Natural killer cell (primary cell): ENCODE measurements around the gene IGFL3. TPM values are rescaled to one million over a fixed set of nuclear protein-coding genes. Genes with fewer than 3 reads are reported as not detected.

Source experiments
- ATAC-seq, 3 donors: fragments of 150-1000 bp in 2 of 3; fragments of 200-7000 bp in 1 of 3; cut with Tn5 transposase; 1 replicate in 1 of 3; 2 replicates in 2 of 3; pipeline ENCODE4 v1.10.0; 2021; ENCODE audit warnings: mild to moderate bottlenecking in 2 of 3, moderate library complexity in 2 of 3
- DNase-seq, 2 donors: peaks; one replicate each; pipeline versions ENCODE4 v3.0.0 to v3.0.0-alpha.2; 2013 to 2021; ENCODE audit warnings: mixed read lengths in 1 of 2
- H3K27ac ChIP-seq: one replicate; pipeline ENCODE4 v1.5.1; 2013; ENCODE audit warnings: mild to moderate bottlenecking, low read length
- H3K27me3 ChIP-seq: one replicate; pipeline ENCODE4 v1.6.1; 2013; ENCODE audit warnings: low read length; ENCODE audit not compliant: control insufficient read depth, insufficient read depth
- H3K36me3 ChIP-seq: one replicate; pipeline ENCODE4 v1.6.1; 2013; ENCODE audit warnings: low read length; ENCODE audit not compliant: control insufficient read depth, insufficient read depth
- H3K4me1 ChIP-seq: one replicate; pipeline ENCODE4 v1.6.1; 2013; ENCODE audit warnings: low read length; ENCODE audit not compliant: control insufficient read depth, insufficient read depth
- H3K4me3 ChIP-seq: one replicate; pipeline ENCODE4 v1.5.1; 2013; ENCODE audit warnings: low read length
- H3K9me3 ChIP-seq: one replicate; pipeline ENCODE4 v1.6.1; 2013; ENCODE audit warnings: low read length; ENCODE audit not compliant: control insufficient read depth, insufficient read depth
- H3K27ac Mint-ChIP-seq, 2 donors: one replicate each; pipeline ENCODE4 v1.8.0; 2022; ENCODE audit warnings: mild to moderate bottlenecking in 2 of 2, mixed read lengths in 2 of 2, moderate library complexity in 1 of 2
- H3K27me3 Mint-ChIP-seq, 2 donors: one replicate each; pipeline ENCODE4 v1.8.0; 2022; ENCODE audit warnings: low read depth in 2 of 2, mixed read lengths in 2 of 2
- H3K36me3 Mint-ChIP-seq: one replicate; pipeline ENCODE4 v1.8.0; 2022; ENCODE audit warnings: mixed read lengths
- H3K4me1 Mint-ChIP-seq, 2 donors: one replicate each; pipeline ENCODE4 v1.8.0; 2022; ENCODE audit warnings: mixed read lengths in 2 of 2
- H3K4me3 Mint-ChIP-seq: one replicate; pipeline ENCODE4 v1.8.0; 2022; ENCODE audit warnings: mild to moderate bottlenecking, moderate library complexity, mixed read lengths
- H3K9me3 Mint-ChIP-seq, 2 donors: one replicate each; pipeline ENCODE4 v1.8.0; 2022; ENCODE audit warnings: mixed read lengths in 2 of 2
- CTCF ChIP-seq: fragments of 200-600 bp; IDR thresholded peaks from one replicate; pipeline ENCODE4 v1.8.0; 2022; ENCODE audit warnings: antibody characterized with exemption
- WGBS: methylation state at CpG from one replicate; pipeline ENCODE4 v1.1.7; 2013; ENCODE audit warnings: missing lambda C conversion rate; ENCODE audit not compliant: insufficient coverage; 5-methylcytosine and 5-hydroxymethylcytosine counted together
- intact Hi-C: fragments of 100-400 bp; cut with micrococcal nuclease; formaldehyde crosslinking; loops from one replicate; pipeline ENCODE4 v1.14.2; 2022
- total RNA-seq, 4 donors: library from RNA; stranded (reverse); fragments of 120-200 nt in 1 of 4; gene quantifications; one replicate each; pipeline versions ENCODE4 v1.2.3 to v1.2.4, GENCODE V29; 2013 to 2022

IGFL3 gene
- total RNA-seq, 3 donors from 2014 or later (not counting 1 experiment from before 2014, with no cell fraction given) = not detected

- Mint-ChIP-seq H3K4me1 (no peaks in the 10 kb centered on the region), H3K4me3 (no peak overlapping the region), H3K9me3 (no peaks in the 10 kb centered on the region), H3K36me3 (no peaks in the 10 kb centered on the region), H3K27me3 (peaks cover 29 to 73% of the 10 kb centered on the region in 2 donors), H3K27ac (no peak overlapping the region)
- H3K9me3 ChIP-seq = no peaks in the 10 kb centered on the region
- H3K27ac ChIP-seq = no peak overlapping the region
- no peak overlapping the region for H3K4me3 ChIP-seq
- no peak for ATAC-seq
- TF ChIP-seq CTCF = no peak
- no peaks in the 10 kb centered on the region for H3K36me3 ChIP-seq
- no peak for DNase-seq
- intact Hi-C loops = no loop called here
- H3K27me3 ChIP-seq = no peaks in the 10 kb centered on the region
- H3K4me1 ChIP-seq = no peaks in the 10 kb centered on the region
- 80% methylated on average over 1 of the region's 1 CpG for WGBS
Observed at GRCh38 chr19:46133777-46134241, 9.3 kb upstream of the IGFL3 start.

- no peak for DNase-seq
- H3K4me1 ChIP-seq = no peaks in the 10 kb centered on the region
- intact Hi-C loops = no loop called here
- no peaks in the 10 kb centered on the region for H3K36me3 ChIP-seq
- 73% methylated on average over 6 of the region's 6 CpGs for WGBS
- H3K9me3 Mint-ChIP-seq = no peaks in the 10 kb centered on the region
- no peaks in the 10 kb centered on the region for H3K36me3 Mint-ChIP-seq
- no peak overlapping the region for H3K4me3 Mint-ChIP-seq
- H3K4me1 Mint-ChIP-seq = no peaks in the 10 kb centered on the region
- H3K27me3 Mint-ChIP-seq = peaks cover 29 to 77% of the 10 kb centered on the region in 2 donors
- ATAC-seq = no peak
- no peak overlapping the region for H3K27ac Mint-ChIP-seq
- no peak overlapping the region for H3K4me3 ChIP-seq
- H3K27ac ChIP-seq = no peak overlapping the region
- no peaks in the 10 kb centered on the region for H3K9me3 ChIP-seq
- H3K27me3 ChIP-seq = no peaks in the 10 kb centered on the region
- TF ChIP-seq CTCF = no peak
Observed at GRCh38 chr19:46133101-46133627, 8.7 kb upstream of the IGFL3 start.

- Histone ChIP-seq H3K36me3 (no peaks in the 10 kb centered on the region), H3K4me3 (no peak overlapping the region), H3K9me3 (no peaks in the 10 kb centered on the region), H3K4me1 (no peaks in the 10 kb centered on the region), H3K27me3 (no peaks in the 10 kb centered on the region), H3K27ac (no peak overlapping the region)
- Mint-ChIP-seq H3K36me3 (no peaks in the 10 kb centered on the region), H3K27me3 (peaks cover 29 to 77% of the 10 kb centered on the region in 2 donors), H3K9me3 (no peaks in the 10 kb centered on the region), H3K4me1 (no peaks in the 10 kb centered on the region), H3K4me3 (no peak overlapping the region), H3K27ac (no peak overlapping the region)
- WGBS = 75% methylated on average over 4 of the region's 4 CpGs
- DNase-seq (no peak), ATAC-seq (no peak)
- TF ChIP-seq CTCF = no peak
- intact Hi-C loops = no loop called here
Observed at GRCh38 chr19:46132508-46133100, 8.1 kb upstream of the IGFL3 start.
